GM19397 (cell line): ENCODE data around the gene NOS1AP.

Experiments used
- ATAC-seq: cut with Tn5 transposase; IDR thresholded peaks from one replicate; pipeline ENCODE4 v1.9.1; 2021; ENCODE audit warnings: mild to moderate bottlenecking, moderate library complexity; ENCODE audit not compliant: unreplicated experiment

The NOS1AP gene

GRCh38 chr1:162285149-162285561, 215.7 kb downstream of the NOS1AP start:
- no peak for ATAC-seq

DNA sequence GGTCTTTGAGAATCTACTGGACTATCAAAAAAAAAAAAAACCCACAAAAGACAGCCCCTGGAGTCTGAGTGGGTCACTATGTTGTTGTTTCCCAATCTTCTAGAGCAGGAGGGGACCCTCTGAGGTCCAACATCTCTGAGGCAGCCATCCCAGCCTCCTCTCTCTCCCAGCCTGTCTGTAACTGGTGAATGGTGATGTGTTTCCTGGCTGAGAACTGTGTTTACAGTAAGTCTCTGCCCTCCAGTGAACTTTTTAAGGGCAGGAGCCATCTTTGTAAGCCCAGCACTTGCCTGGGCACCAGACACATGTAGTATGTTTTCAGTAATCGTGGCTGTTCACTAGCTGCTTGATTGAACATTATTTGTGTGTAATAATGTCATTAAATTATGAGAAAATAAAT, 221.5 kb downstream of the NOS1AP start:
- no peak for ATAC-seq

DNA sequence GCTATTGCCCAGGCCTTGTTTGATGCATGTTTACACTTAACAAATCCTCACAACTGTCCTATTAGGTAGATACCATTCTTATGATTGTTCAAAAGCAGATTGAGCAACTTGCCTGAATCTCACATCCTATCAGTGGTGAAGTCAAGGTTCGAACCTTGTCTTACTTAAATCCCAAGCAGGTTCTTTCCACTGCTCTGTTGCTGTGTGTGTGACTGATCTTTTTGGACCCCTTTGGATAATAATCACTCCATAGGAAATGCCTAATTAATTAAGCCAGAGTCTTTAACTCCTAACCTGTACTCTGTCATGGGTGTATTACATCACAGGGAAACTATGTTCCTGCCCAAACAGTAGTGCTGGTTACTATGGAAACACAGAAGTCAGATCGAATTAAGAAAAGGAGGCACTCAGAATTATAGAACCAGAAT, 222.9 kb downstream of the NOS1AP start:
- no peak for ATAC-seq

- no peak for ATAC-seq
These were observed 223.7 kb downstream of the NOS1AP start for GRCh38 chr1:162293073-162293692.

GRCh38 chr1:162294015-162294414, 224.5 kb downstream of the NOS1AP start:
- no peak for ATAC-seq

DNA sequence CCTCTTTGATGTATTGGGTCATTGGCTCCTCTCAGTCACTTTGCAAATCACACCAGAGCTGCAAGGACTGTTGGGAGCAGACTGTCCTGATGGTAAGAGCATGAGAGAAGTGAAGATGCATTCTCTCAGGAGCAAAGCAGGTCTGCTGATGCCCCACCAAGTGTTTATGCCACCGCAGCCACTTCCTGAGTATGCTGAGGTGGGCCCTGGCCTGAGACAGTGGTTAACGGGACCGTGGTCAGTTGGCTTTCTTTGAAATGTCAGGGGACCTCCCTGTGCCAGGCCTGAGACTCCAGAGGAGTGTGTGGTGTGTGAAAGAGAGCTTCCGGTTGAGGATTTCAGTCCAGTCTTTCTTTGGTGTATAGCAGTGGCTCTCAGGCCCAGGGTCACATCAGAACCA, 227.7 kb downstream of the NOS1AP start:
- no peak for ATAC-seq

DNA sequence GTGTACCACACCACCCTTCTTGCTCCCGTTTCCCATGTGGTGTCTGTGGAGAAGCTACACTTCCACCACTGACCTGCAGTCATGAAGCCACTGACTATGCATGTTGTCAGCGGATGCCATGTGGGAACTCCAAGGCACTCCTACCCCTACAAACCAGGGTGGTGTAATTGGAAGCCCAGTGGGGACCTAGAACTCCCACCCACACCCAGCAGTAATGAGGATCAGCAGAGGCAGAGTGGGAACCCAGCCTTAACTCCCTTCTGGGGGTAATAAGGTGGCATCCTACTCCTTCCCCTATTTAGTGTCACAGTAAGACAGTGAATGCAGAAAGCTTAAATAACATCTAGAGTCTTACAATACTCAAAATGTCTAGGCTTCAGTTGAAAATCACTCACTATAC, 228.8 kb downstream of the NOS1AP start:
- no peak for ATAC-seq

GRCh38 chr1:162299018-162299417, 229.5 kb downstream of the NOS1AP start:
- ATAC-seq = no peak

- ATAC-seq = no peak
These were observed 230.8 kb downstream of the NOS1AP start for GRCh38 chr1:162300057-162300917.

DNA sequence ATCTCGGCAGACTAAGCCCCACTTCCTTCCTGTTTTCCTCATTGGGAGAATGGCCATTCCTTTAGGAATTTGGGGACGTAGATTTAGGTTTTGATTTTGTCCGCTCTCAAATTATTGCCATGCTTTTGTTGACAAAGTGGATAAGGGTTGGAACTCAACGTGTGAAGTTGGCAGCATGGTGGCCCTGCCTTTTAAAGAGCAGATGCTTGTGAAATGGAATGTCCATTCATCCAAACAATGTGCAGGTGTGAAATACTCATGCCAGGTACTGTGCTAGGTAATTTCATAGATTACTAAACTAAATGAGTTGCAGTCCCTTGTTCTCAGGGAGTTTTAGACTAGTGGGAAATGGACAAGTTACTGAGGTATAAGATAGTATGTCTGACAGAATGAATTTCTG, 232.2 kb downstream of the NOS1AP start:
- no peak for ATAC-seq

- ATAC-seq = no peak
These were observed 233.0 kb downstream of the NOS1AP start for GRCh38 chr1:162302306-162303003.

DNA sequence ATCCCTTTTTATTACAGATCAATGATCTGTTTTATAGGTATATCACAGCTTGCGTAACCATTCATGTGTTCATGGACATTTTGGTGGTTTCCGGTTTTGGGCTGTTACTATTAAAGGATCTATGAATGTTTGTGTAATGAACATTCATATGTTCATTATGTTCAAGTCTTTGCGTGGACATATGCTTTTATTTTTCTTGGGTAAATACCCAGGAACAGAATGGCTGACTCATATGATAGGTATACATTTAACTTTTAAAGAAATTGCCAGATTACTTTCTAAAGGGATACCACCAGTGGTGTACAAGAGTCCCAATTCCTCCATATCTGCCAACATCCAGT, 233.5 kb downstream of the NOS1AP start:
- no peak for ATAC-seq

DNA sequence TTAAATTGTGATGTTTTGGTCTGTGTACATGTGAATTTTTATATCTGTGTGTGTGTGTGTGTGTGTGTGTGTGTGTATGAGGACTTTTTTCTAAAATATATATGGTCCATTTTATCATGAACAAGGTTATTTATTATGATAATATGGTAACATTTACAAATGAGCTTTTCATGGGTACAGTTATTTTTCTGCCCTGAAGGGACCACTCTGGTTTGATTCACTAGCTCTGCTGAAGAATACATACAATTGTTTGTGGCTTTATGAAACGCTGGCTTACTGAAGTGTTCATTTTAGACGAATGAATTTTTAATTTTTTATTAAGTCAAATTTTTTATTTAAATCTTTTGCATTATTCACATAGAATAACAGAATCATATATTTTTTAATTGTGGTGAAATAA, 235.2 kb downstream of the NOS1AP start:
- ATAC-seq = no peak

GRCh38 chr1:162305969-162306368, 236.5 kb downstream of the NOS1AP start:
- no peak for ATAC-seq

- ATAC-seq = no peak
These were observed 240.8 kb downstream of the NOS1AP start for GRCh38 chr1:162310337-162310736.

DNA sequence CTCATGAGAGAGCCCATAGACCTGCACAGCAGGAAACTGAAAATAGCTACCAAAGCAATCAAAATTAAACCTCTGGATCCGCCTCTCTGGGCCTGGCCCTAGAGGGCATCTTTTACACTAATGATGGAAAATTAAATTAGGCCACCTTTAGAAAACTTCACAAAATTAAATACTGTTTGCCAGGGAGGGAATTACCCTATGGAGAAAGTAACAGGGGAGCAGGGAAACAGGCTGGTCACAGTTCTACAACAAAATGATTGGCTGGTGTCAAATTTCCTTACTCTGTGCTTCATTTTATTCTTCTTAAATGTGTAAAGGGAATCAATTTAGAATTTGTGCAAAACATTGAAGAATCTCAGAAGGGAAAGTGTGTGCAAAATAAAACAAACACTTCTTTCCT, 244.7 kb downstream of the NOS1AP start:
- no peak for ATAC-seq

- ATAC-seq = no peak
These were observed 246.2 kb downstream of the NOS1AP start for GRCh38 chr1:162315673-162316072.

DNA sequence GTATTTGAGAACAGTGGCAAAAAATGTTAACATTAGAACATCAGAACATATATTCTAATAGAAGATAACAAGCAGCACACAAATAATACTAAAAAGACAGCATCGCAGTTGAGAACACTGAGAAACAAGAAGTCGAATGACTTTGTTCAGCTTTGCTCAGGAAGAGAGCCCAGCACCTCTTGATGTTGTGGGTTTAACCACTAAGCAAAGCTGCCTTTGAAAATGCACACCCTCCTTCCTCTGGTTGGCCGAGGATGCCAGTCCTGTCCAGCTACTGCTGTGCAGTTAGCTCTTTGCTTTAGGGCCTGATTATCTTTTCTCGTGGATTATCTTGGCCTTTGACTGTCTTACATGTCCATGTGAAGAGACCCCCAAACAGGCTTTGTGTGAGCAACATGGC, 246.7 kb downstream of the NOS1AP start:
- ATAC-seq = no peak

DNA sequence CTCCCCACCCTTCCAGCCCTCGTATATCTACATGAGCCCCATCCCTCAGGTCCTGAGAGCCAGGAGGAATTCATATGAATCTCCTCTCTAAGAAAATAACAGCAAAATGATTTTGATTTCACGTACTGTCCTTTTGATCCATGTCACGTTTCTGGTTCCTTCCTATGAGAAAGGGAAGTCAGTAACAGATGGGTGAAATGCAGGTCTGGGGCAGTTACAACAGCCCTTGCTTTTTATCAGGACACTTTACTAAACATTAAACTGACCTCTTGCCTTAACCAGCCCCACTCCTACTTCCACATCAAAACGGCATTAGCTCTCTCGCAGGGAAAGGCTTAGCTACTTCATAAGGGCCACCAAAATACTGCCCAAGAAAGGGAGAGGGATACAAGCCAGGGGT, 248.1 kb downstream of the NOS1AP start:
- no peak for ATAC-seq

- no peak for ATAC-seq
These were observed 250.1 kb downstream of the NOS1AP start for GRCh38 chr1:162319493-162320175.

- no peak for ATAC-seq
These were observed 252.4 kb downstream of the NOS1AP start for GRCh38 chr1:162321809-162322422.
